SK-N-SH (cell line): ENCODE data around the gene BBX. TPM values are rescaled to one million over a fixed set of nuclear protein-coding genes. Genes with fewer than 3 reads are reported as not detected.

Experiments used
- CTCF ChIA-PET: fragments of 300-600, 350-600 bp; formaldehyde crosslinking; extraction: SDS; loops from one replicate; lab custom pipeline; 2021; lab: Yijun Ruan, JAX
- POLR2A ChIA-PET: fragments of 350-600 bp; sonication (Branson Sonifier 250); formaldehyde crosslinking; extraction: SDS; loops from one replicate; lab custom pipeline; 2020; ENCODE audit warnings: antibody characterized with exemption, inconsistent platforms; lab: Yijun Ruan, JAX
- DNase-seq: peaks from one replicate; pipeline ENCODE4 v3.0.0; 2012
- H2AFZ ChIP-seq: fragments of 200-600 bp; sonication (generic); 2 replicates; pipeline ENCODE4 v1.8.1; 2016; ENCODE audit warnings: antibody characterized with exemption, mild to moderate bottlenecking, low read depth
- H3F3A ChIP-seq: fragments of 200-600 bp; sonication (generic); replicated peaks from 2 replicates; pipeline ENCODE3; 2016; ENCODE audit warnings: antibody characterized with exemption, mild to moderate bottlenecking; ENCODE audit not compliant: insufficient read depth
- H3K27ac ChIP-seq, 2 experiments: fragments of 200-500 bp in 1 of 2; fragments of 200-600 bp in 1 of 2; sonication (Bioruptor generic) in 1 of 2; sonication (generic), shearing (Covaris generic) in 1 of 2; 2 replicates each; pipeline versions ENCODE4 v1.5.1 to v1.6.1; 2014 to 2016; ENCODE audit warnings: low read depth in 2 of 2, inconsistent platforms in 1 of 2, low read length in 1 of 2, mild to moderate bottlenecking in 1 of 2, mixed read lengths in 1 of 2
- H3K27me3 ChIP-seq: fragments of 200-600 bp; sonication (generic), shearing (Covaris generic); 2 replicates; pipeline ENCODE4 v1.6.1; 2016; ENCODE audit warnings: mixed run types; ENCODE audit not compliant: insufficient read depth
- H3K36me3 ChIP-seq, 2 experiments: fragments of 200-500 bp in 1 of 2; fragments of 200-600 bp in 1 of 2; sonication (Bioruptor generic) in 1 of 2; sonication (generic) in 1 of 2; replicated peaks in 1 of 2; 2 replicates each; pipeline versions ENCODE3 to v1.5.1; 2014 to 2016; ENCODE audit warnings: low read length in 1 of 2, mild to moderate bottlenecking in 1 of 2; ENCODE audit not compliant: insufficient read depth in 2 of 2, control insufficient read depth in 1 of 2
- H3K4me1 ChIP-seq, 2 experiments: fragments of 200-500 bp in 1 of 2; fragments of 200-600 bp in 1 of 2; sonication (Bioruptor generic) in 1 of 2; sonication (generic), shearing (Covaris generic) in 1 of 2; 2 replicates each; pipeline versions ENCODE4 v1.5.1 to v1.6.1; 2014 to 2016; ENCODE audit warnings: low read depth in 1 of 2, low read length in 1 of 2, mixed run types in 1 of 2; ENCODE audit not compliant: insufficient read depth in 2 of 2, control insufficient read depth in 1 of 2
- H3K4me2 ChIP-seq: fragments of 200-600 bp; sonication (generic), shearing (Covaris generic); 2 replicates; pipeline ENCODE4 v1.6.1; 2017; ENCODE audit warnings: mixed run types
- H3K4me3 ChIP-seq, 2 experiments: fragments of 200-500 bp in 1 of 2; fragments of 200-600 bp in 1 of 2; sonication (Bioruptor generic) in 1 of 2; sonication (generic), shearing (Covaris generic) in 1 of 2; 2 replicates each; pipeline versions ENCODE4 v1.5.1 to v1.8.1; 2014 to 2016; ENCODE audit warnings: low read depth in 2 of 2, inconsistent platforms in 1 of 2, low read length in 1 of 2, mild to moderate bottlenecking in 1 of 2, mixed read lengths in 1 of 2, moderate library complexity in 1 of 2
- H3K79me2 ChIP-seq: fragments of 200-600 bp; sonication (generic); 2 replicates; pipeline ENCODE4 v1.8.1; 2017; ENCODE audit warnings: mild to moderate bottlenecking; ENCODE audit not compliant: insufficient read depth
- H3K9ac ChIP-seq: fragments of 200-600 bp; sonication (generic); 2 replicates; pipeline ENCODE4 v1.6.1; 2017; ENCODE audit warnings: mixed run types
- H3K9me2 ChIP-seq: fragments of 200-600 bp; sonication (generic); 2 replicates; pipeline ENCODE4 v1.6.1; 2017; ENCODE audit warnings: mixed run types
- H3K9me3 ChIP-seq: fragments of 200-600 bp; sonication (generic); 2 replicates; pipeline ENCODE4 v1.6.1; 2017; ENCODE audit warnings: mixed run types, mild to moderate bottlenecking, moderate library complexity
- H4K20me1 ChIP-seq: fragments of 200-600 bp; sonication (generic); 2 replicates; pipeline ENCODE4 v1.6.1; 2017; ENCODE audit warnings: mild to moderate bottlenecking, mixed run types; ENCODE audit not compliant: insufficient read depth
- FOSL2 ChIP-seq: IDR thresholded peaks from 2 replicates; pipeline ENCODE4 v1.4.0; 2012; ENCODE audit warnings: low read depth, mild to moderate bottlenecking, moderate library complexity, borderline replicate concordance
- FOXJ3 ChIP-seq: sonication (generic); formaldehyde crosslinking; IDR thresholded peaks from 2 replicates; pipeline ENCODE4 v1.5.1; 2020; ENCODE audit warnings: mild to moderate bottlenecking, missing genetic modification reagents
- FOXM1 ChIP-seq: IDR thresholded peaks from 2 replicates; pipeline ENCODE4 v1.4.0; 2012; ENCODE audit warnings: low read depth, mild to moderate bottlenecking
- NFIC ChIP-seq: IDR thresholded peaks from 2 replicates; pipeline ENCODE4 v1.4.0; 2012; ENCODE audit warnings: borderline replicate concordance
- POLR2AphosphoS5 ChIP-seq: IDR thresholded peaks from 2 replicates; pipeline ENCODE4 v1.6.1; 2012; ENCODE audit warnings: low read depth, low read length
- RCOR1 ChIP-seq: fragments of 150-350 bp; IDR thresholded peaks from 2 replicates; pipeline ENCODE4 v1.6.1; 2017; ENCODE audit warnings: antibody characterized with exemption, low read length
- RXRA ChIP-seq: IDR thresholded peaks from 2 replicates; pipeline ENCODE4 v1.4.0; 2012; ENCODE audit warnings: low read depth, mild to moderate bottlenecking, borderline replicate concordance
- WGBS: methylation state at CpG from one replicate; pipeline ENCODE4 v1.1.6; 2017; ENCODE audit warnings: low lambda C conversion rate; 5-methylcytosine and 5-hydroxymethylcytosine counted together
- polyA plus RNA-seq, 3 experiments: library from polyadenylated mRNA; depleted of rRNA; stranded (reverse); fragments of >200 nt; gene quantifications; 2 replicates each; pipeline ENCODE4 v1.2.3, GENCODE V29; 2012
- TF ChIP-seq, protein P1 (sequence below): fragments of 200-600 bp; sonication (generic); IDR thresholded peaks from 2 replicates; pipeline ENCODE4 v1.6.1; 2017; ENCODE audit warnings: antibody characterized with exemption, mild to moderate bottlenecking, moderate library complexity
- TF ChIP-seq, protein P2 (sequence below): fragments of 150-350 bp; IDR thresholded peaks from 2 replicates; pipeline ENCODE4 v1.6.1; 2017; ENCODE audit warnings: antibody characterized with exemption, low read length, low read depth, borderline replicate concordance
- TF ChIP-seq, protein P3 (sequence below): IDR thresholded peaks from 2 replicates; pipeline ENCODE4 v1.4.0; 2012; ENCODE audit warnings: low read depth, borderline replicate concordance
- TF ChIP-seq, protein P4 (sequence below): IDR thresholded peaks from 2 replicates; pipeline ENCODE4; 2012
- TF ChIP-seq, protein P5 (sequence below): IDR thresholded peaks from 2 replicates; pipeline ENCODE4 v1.6.1; 2012; ENCODE audit warnings: mild to moderate bottlenecking, low read depth, low read length, moderate library complexity
- TF ChIP-seq, protein P6 (sequence below): IDR thresholded peaks from 2 replicates; pipeline ENCODE4 v1.4.0; 2012; ENCODE audit warnings: low read depth, borderline replicate concordance

The BBX gene
- polyA plus RNA-seq, 1 of the 3 experiments (the other 2 are of a cell fraction): 14.2 TPM

DNA sequence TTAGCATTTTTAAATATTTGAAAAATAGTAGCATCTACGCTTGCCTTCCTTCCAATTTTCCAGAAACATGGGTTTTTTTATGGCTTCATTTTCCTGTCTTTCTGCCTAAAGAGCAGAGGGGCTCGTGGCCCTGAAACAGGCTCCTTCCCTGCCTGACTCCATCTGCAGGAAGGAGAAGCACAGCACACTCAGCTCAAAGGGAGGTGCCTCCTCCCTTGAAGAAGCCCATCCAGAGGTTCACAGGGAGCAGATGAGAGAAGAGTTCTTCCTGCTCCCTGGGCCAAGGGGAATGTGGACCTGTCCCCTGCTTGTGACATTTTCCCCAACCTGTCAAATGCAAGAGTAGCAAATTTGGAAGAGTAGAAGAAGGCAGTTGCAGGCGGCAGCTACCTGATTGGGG, 55.8 kb downstream of the BBX start (continued):
- TF ChIP-seq, protein P1, sequence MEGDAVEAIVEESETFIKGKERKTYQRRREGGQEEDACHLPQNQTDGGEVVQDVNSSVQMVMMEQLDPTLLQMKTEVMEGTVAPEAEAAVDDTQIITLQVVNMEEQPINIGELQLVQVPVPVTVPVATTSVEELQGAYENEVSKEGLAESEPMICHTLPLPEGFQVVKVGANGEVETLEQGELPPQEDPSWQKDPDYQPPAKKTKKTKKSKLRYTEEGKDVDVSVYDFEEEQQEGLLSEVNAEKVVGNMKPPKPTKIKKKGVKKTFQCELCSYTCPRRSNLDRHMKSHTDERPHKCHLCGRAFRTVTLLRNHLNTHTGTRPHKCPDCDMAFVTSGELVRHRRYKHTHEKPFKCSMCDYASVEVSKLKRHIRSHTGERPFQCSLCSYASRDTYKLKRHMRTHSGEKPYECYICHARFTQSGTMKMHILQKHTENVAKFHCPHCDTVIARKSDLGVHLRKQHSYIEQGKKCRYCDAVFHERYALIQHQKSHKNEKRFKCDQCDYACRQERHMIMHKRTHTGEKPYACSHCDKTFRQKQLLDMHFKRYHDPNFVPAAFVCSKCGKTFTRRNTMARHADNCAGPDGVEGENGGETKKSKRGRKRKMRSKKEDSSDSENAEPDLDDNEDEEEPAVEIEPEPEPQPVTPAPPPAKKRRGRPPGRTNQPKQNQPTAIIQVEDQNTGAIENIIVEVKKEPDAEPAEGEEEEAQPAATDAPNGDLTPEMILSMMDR: no peak
- TF ChIP-seq RXRA (no peak), FOSL2 (no peak)
- TF ChIP-seq, protein P2, sequence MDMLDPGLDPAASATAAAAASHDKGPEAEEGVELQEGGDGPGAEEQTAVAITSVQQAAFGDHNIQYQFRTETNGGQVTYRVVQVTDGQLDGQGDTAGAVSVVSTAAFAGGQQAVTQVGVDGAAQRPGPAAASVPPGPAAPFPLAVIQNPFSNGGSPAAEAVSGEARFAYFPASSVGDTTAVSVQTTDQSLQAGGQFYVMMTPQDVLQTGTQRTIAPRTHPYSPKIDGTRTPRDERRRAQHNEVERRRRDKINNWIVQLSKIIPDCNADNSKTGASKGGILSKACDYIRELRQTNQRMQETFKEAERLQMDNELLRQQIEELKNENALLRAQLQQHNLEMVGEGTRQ: no peak
- TF ChIP-seq, protein P3, sequence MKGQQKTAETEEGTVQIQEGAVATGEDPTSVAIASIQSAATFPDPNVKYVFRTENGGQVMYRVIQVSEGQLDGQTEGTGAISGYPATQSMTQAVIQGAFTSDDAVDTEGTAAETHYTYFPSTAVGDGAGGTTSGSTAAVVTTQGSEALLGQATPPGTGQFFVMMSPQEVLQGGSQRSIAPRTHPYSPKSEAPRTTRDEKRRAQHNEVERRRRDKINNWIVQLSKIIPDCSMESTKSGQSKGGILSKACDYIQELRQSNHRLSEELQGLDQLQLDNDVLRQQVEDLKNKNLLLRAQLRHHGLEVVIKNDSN: no peak
- TF ChIP-seq, protein P4, sequence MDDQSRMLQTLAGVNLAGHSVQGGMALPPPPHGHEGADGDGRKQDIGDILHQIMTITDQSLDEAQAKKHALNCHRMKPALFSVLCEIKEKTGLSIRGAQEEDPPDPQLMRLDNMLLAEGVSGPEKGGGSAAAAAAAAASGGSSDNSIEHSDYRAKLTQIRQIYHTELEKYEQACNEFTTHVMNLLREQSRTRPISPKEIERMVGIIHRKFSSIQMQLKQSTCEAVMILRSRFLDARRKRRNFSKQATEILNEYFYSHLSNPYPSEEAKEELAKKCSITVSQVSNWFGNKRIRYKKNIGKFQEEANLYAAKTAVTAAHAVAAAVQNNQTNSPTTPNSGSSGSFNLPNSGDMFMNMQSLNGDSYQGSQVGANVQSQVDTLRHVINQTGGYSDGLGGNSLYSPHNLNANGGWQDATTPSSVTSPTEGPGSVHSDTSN: no peak
- TF ChIP-seq, protein P5, sequence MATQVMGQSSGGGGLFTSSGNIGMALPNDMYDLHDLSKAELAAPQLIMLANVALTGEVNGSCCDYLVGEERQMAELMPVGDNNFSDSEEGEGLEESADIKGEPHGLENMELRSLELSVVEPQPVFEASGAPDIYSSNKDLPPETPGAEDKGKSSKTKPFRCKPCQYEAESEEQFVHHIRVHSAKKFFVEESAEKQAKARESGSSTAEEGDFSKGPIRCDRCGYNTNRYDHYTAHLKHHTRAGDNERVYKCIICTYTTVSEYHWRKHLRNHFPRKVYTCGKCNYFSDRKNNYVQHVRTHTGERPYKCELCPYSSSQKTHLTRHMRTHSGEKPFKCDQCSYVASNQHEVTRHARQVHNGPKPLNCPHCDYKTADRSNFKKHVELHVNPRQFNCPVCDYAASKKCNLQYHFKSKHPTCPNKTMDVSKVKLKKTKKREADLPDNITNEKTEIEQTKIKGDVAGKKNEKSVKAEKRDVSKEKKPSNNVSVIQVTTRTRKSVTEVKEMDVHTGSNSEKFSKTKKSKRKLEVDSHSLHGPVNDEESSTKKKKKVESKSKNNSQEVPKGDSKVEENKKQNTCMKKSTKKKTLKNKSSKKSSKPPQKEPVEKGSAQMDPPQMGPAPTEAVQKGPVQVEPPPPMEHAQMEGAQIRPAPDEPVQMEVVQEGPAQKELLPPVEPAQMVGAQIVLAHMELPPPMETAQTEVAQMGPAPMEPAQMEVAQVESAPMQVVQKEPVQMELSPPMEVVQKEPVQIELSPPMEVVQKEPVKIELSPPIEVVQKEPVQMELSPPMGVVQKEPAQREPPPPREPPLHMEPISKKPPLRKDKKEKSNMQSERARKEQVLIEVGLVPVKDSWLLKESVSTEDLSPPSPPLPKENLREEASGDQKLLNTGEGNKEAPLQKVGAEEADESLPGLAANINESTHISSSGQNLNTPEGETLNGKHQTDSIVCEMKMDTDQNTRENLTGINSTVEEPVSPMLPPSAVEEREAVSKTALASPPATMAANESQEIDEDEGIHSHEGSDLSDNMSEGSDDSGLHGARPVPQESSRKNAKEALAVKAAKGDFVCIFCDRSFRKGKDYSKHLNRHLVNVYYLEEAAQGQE: no peak

DNA sequence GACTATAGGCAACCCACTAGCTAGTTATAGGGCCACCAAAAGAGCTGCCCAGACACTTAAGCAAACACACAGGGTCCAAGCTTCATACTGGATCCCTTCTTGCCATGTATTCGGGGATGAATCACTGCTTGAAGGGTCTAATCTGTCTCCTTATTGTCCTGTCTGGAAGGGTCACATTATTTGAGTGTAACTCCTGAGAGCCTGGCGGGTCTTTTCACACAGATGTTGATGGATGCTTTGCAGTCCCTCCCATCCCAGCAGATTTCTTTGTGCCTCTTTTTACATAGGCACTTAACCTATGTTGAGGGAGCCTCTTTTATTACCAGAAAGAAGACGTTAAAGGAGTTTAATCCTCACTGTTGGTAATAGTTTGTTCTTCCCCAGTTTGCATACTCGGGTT, 56.6 kb downstream of the BBX start:
- Histone ChIP-seq H3K9me3 (no peaks in the 10 kb centered on the region), H3K9me2 (no peaks in the 10 kb centered on the region), H3K9ac (no peak overlapping the region), H3K27ac (no peak overlapping the region), H2AFZ (no peak overlapping the region), H4K20me1 (no peaks in the 10 kb centered on the region), H3K27me3 (no peaks in the 10 kb centered on the region), H3K4me3 (no peak overlapping the region), H3K4me2 (no peak overlapping the region), H3K36me3 (no peaks in the 10 kb centered on the region), H3F3A (no peaks in the 10 kb centered on the region), H3K79me2 (no peaks in the 10 kb centered on the region), H3K4me1 (peaks cover 0 to 4% of the 10 kb centered on the region in 2 experiments; a peak in 1 of 4 replicates)
- WGBS: 93% methylated on average over 4 of the region's 4 CpGs
- TF ChIP-seq FOXJ3 (CRISPR knock-in tag): no peak
- TF ChIP-seq, protein P6, sequence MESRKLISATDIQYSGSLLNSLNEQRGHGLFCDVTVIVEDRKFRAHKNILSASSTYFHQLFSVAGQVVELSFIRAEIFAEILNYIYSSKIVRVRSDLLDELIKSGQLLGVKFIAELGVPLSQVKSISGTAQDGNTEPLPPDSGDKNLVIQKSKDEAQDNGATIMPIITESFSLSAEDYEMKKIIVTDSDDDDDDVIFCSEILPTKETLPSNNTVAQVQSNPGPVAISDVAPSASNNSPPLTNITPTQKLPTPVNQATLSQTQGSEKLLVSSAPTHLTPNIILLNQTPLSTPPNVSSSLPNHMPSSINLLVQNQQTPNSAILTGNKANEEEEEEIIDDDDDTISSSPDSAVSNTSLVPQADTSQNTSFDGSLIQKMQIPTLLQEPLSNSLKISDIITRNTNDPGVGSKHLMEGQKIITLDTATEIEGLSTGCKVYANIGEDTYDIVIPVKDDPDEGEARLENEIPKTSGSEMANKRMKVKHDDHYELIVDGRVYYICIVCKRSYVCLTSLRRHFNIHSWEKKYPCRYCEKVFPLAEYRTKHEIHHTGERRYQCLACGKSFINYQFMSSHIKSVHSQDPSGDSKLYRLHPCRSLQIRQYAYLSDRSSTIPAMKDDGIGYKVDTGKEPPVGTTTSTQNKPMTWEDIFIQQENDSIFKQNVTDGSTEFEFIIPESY: no peak
- no peak for TF ChIP-seq POLR2AphosphoS5
- no peak for TF ChIP-seq RCOR1
- no peak for TF ChIP-seq FOXM1
- TF ChIP-seq NFIC: no peak
- ChIA-PET CTCF (interaction anchor here (0.7 to 1.7 kb wide), 4 partner anchors 11 to 97 kb away, joined by 3 to 5 read pairs (median 4); no protein-coding TSS in a partner anchor), POLR2A (no interaction called here)
- DNase-seq: no peak
